T-helper 2 cell treated with Interferon-gamma antibody and Interleukin-4, amounts not matched to agents 100 ng/mL and 5 ng/mL, for 36 hours (primary cell): ENCODE results near the gene C2CD3. TPM values are rescaled to one million over a fixed set of nuclear protein-coding genes. Genes with fewer than 3 reads are reported as not detected.

Source experiments
- intact Hi-C: fragments of 100-400 bp; cut with micrococcal nuclease; formaldehyde crosslinking; loops from one replicate; pipeline ENCODE4 v1.15.1; 2023
- total RNA-seq: library from RNA; stranded (reverse); gene quantifications from 2 replicates; pipeline ENCODE4 v1.2.3, GENCODE V29; 2022

Gene C2CD3, protein sequence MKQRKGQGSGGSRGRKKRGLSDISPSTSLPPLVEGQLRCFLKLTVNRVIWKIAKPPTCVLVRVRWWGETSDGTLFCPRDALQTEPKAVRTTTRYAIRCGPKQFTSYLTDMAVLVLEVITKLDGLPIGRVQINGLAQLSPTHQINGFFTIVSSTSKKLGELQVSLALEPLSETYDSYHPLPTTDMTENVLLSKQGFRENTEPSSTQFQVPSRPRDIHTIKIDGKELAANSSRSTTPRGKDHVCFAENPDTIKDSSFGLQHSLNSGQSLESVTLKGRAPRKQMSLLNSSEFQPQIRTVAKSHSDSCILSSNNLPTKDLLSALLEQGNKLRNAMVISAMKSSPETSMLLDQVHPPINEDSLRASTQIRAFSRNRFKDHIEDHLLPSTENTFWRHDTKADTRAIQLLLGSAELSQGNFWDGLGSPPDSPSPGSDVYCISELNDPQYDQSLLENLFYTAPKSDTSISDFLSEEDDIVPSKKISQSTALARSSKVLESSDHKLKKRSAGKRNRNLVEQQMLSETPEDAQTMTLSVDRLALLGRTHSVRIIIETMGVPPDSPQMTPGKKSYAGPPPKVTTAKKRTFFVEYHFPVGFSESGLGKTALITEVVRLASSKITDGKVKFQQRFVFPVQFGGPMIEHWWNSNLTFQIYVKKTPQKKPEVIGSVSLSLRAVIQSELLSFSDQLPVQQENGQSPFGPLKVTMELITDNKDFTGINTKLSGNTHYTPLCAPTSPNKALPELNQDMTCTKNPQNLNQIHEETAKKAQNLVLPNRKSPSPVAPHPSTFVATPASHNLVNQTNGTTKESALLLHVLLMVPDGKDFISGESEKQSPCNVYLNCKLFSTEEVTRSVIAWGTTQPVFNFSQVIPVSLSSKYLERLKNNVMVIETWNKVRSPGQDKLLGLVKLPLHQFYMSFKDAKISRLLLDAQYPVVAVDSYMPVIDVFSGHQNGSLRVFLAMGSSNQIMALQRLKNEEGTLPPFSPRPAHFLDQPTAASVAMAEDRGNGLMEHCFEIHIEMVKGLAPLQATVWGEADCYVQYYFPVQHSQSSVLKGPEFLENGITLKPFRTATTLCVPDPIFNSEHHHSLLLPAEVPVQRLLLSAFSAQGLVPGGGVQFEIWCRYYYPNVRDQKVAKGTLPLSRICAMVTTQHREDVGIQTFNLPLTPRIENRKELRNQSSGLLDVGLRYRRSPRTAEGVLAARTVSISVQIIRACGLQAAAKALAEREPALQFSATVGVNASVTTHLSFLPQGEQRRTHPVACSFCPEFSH (N-terminal part only)
- total RNA-seq: 41.1 and 45.5 TPM in 2 replicates

DNA sequence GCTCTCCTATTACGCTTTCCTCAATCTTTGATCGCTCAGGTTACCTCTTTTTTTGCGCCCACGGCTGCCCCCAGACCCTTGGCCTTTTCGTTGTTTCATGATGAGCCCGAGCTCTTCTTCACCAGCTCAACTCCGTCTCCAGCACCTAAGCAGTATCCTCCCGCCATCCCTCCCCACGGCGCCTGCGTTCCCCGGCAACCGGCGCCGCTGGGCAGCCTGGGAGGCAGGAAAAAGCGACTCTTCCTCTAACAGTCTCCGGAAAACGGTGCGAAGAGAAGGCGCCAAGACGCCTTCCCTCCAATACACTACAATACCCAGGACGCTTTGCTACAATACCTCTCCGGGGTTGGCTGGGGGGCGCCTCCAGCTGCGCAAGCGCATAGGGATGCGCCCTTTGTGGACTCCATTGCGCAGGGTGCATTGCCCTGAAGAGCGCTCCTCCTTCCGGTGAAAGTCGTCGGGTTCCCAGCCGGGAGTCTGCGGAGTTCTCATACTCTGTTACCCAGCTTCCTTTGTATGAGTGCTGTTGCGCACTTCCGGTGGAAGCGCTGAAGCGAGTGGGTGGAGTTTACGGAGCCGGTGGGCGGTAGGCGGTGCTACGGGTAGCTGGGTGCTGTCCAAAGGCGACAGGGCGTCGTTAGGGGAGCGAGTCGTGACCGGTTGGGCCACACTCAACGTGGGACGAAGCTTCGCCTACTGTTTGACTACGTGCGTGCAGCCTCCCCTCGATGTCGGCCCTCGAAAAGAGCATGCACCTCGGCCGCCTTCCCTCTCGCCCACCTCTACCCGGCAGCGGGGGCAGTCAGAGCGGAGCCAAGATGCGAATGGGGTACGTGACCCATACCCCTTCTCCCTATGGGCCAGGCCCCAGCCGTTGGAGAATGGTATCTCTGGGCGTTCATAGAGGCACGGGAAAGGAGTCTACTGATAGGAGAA is at the start of gene C2CD3, which contains the start of gene PPME1:
C2CD3 (minus strand) TSS at position 309 of the 936 bp plus-strand sequence; CDS start at position 99, 210 bp downstream.
PPME1 (plus strand) TSS at position 596 of the 936 bp plus-strand sequence; CDS start at position 729, 133 bp downstream.
- intact Hi-C loops: loop anchor here (1.0 to 5.0 kb wide), 9 partner anchors 62 to 574 kb away; partner anchors contain the start of genes COA4, FAM168A, LIPT2 and PAAF1

DNA sequence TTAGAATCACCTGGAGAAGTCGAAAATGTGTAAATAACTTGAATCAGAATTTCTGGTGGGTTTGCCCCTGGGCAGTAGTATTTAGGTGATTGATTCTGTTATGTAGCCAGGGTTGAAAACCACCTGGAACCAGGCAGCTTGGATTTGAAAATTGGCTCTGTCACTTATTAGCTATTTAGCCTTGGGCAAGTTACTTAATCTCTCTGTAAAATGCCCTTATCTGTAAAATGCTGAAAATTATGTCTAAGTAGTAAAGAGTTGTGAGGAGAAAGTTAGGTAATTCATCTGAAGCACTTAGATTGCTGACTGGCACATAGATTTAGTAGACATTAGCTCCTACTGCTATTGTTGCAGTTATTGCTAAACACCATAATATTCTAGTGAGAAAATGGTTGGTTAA is 49.6 kb upstream of the C2CD3 start:
- intact Hi-C loops: no loop called here

DNA sequence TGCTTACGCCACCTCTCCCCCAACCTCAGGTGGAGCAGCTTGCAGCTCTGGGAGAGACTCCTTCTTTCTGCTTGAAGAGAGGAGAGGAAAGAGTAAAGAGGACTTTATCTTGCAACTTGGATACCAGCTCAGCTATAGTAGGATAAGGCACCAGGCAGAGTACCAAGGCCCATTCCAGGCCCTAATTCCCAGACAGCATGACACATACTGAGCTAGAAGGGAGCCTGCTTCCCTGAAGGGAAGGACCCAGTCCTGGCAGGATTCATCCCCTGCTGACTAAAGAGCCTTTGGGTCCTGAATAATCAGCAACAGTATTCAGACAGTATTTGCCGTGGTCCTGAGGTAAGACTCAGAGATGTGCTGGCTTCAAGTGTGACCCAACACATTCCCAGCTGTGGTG is 41.7 kb upstream of the C2CD3 start:
- intact Hi-C loops: no loop called here

DNA sequence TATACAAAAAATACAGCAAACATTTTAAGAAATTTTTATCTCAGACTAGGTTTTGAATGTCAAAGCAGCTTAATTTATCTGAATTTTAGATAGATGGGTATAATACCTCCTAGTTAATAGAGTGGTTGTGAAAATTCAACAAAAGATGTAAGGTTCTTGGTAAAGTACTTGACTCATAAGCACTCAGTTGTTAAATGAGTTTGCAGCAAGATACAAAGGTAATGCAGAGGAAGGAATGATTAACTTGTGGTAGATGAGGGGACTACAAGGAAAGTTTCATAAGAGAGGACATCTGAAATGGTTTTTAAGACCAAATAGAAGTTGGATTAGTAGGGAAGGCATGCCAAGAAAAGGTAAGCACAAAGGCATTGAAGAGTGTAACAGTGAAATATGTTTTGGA is 37.7 kb upstream of the C2CD3 start:
- intact Hi-C loops: no loop called here

DNA sequence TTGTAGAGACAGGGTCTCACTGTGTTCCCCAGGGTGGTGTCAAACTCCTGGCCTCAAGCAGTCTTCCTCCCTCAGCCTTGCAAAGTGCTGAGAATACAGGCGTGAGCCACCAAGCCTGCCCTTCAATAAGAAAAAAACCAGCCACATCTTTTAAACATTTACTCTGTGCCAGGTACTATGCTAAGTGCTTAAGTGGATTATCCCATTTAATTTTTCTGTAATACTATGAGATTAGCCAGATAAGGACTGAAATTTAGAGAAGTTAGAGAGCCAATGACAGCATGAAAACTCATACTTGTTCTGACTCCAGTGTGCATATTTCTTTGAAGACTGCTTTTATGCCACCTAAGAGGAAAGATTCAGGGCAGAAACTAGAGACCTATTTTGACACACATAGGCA is 35.9 kb upstream of the C2CD3 start:
- intact Hi-C loops: no loop called here

DNA sequence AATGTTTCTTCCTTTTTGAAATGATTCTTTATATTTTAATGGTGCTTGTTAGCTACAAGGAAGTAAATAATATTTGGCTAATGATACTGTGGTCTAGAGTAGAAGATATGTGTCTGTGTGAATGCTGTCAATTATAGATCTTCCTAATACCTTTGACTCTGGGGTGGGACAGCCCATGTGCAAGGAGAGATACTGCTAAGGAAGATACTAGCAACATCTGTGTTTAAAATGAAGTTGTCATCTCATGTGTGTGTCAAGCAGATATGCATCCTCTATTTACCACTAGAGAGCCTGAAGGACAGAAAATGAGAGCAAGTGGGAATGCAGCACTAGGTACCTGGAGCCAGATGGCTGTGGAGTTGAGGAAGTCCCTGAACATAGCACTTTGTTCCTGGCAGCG is 34.4 kb upstream of the C2CD3 start:
- intact Hi-C loops: no loop called here

DNA sequence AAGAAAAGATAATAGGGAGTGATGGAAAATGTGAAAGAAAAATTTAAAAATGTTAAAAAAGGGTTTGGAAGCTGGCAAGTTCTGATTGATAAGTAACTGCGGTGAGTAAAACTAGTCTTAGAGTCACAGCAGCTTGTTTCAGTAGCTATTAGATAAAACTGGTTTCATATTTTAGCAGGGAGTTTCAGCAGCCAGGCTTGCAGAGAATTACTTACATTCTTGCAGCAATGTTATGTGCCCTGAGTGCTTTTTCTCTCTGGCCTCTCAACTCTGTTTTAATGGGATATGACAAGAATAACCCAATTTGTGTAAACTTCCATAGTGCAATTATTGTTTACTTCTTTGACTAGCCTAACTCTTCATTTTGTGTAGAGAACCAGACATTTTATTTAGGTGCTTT is 33.9 kb upstream of the C2CD3 start:
- intact Hi-C loops: no loop called here

DNA sequence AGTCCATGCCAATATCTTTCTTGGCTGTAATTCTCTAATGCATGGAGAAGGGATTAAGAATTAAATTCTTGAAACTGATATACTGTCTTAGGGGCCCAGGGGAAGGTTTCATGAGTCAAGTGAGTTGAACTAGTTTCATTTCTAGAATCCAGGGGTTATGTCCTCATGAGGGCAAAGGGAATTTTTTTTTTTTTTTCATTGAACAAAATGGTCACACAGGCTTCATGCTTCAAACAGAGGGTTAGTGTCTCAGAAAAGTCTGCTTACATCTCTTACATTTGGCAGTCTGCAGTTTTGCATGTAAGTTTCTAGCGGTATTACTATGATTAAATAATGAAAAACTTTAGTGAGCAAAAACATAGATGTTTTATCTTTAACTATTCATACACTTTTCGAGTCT is 33.2 kb upstream of the C2CD3 start:
- intact Hi-C loops: no loop called here

DNA sequence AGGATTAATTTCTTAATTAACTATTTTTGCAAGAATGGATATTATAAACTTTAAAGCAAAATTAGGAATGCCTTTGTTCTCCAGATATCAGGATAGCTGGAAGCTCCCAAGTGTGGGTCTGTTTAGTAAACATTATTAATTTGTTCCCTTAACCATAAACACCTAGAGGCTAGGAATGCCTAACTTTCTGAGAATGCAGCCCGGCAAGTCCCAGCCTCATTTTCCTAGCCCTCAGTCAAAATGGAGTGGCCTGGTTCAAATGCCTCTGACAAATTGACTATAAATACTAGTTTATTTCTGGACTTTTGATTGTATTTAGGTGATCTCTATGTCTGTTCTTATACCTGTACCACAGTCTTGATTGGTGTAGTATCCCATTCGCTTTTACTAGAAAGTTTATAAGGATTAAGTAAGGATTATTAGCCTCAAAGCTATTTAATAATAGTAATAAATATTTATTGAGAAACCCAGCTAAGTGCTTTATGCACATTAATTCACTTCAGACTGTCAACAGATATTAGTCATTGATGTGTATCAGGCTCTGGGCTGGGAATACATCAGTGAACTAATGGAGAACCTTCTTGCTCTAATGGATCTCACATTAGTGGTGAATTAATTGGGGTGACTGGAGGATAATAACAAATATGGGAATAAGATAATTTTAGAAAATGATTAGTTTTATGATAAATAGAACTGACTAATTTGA is 26.1 kb upstream of the C2CD3 start:
- intact Hi-C loops: no loop called here

DNA sequence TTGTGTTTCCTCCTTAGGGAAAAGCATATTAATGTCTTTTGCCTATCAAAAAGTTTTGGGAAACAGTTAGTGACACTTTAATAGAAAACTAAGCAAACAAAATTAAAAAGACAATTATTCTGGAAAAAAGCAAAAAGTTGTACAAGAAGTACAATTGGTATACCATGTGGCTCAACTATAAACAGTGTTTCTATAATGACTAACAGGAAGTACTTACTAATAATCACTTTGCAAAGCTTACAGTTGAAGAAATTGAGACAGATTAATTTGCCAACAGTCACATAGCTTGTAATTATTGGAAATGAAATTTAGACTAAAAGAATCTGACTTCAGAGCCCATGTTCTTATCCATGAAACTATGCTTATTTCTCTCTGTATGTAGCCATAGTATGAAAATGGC is 25.0 kb upstream of the C2CD3 start:
- intact Hi-C loops: no loop called here

DNA sequence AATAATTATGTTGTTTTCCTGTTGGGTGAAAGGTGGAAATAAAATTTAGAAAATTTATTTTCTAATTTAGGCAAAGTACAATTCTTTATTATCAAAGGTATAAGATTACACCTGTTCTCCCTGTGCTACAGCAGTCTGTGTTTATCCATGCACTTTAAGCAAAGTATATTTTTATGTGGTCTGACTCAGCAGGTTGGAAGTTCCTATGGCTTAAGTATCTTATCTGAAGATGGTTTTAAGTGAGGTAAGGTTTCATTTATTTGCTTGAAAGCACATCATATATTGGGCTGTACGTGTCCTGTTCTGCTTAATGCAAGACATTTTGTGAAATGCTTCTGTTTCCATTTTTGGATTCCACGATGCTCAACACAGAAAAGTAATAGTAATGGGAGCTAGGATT is 14.9 kb upstream of the C2CD3 start:
- intact Hi-C loops: no loop called here

DNA sequence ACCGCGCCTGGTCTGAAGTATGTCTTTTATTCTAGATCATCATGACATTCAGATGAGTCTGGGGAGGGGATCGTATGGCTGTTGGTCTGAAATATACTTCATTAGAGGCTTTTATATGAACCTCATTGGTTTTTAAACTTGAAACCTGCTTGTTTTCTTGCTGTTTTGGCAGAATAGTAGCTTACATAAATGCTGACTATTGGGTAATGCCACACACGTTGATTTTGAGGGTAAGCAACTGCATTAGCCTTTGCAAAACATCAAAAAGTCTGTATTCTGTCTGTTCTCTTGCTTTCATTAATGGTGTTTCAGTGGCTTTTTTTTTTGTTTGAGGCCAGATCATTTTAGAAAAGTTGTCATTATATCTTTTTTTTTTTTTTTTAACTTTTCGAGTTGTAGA is 14.5 kb upstream of the C2CD3 start:
- intact Hi-C loops: no loop called here

DNA sequence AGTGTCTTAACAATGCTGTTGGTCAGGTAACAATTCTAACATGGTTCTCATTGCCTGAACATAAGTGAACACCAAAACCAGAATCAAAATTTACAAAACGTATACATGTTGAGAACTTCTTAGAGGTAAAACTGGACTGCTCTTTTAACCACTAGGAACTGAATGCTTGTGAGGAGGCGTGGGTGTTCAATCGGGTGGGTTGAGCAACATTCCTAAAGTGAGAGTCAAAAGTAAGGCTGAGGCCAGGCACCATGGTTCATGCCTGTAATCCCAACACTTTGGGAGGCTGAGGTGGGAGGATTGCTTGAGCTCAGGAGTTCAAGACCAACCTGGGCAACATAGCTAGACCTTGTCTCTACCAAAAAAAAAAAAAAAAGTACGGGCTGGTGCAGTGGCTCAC is 11.8 kb upstream of the C2CD3 start:
- intact Hi-C loops: no loop called here

DNA sequence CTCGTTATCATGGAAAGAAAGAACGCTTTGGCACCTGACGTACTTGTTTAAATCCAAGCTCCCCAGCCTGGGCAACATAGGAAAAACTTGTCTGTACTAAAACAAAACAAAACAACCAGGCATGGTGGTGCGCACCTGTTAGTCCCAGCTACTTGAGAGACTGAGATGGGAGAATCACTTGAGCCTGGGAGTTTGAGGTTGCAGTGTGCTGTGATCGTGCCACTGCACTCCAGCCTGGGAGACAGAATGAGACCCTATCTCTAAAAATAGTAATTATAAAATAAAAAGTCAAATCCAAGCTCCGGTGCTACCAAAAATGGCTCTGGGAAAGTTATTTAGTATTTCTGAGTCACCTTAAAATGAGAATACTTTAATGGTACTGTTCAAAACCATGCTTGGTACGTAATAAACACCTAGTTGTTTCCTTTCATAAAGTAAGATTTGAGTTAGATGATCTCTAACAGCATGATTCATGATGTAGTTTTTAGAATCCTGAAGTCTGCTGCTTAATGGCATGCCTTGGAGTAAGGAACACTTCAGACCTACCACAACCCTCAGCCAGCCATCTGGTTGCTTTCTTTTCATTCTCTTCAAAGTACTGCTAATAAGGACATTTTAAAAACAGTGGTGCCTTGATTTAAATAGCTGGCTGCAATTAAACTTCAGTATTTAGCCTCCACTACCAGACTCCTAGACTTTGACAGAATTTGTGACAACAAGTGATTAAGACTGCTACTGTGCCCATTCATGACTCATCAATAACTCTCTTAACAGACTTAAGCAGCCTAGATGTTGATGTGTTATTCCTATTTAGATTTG is 8.6 kb upstream of the C2CD3 start:
- intact Hi-C loops: no loop called here

DNA sequence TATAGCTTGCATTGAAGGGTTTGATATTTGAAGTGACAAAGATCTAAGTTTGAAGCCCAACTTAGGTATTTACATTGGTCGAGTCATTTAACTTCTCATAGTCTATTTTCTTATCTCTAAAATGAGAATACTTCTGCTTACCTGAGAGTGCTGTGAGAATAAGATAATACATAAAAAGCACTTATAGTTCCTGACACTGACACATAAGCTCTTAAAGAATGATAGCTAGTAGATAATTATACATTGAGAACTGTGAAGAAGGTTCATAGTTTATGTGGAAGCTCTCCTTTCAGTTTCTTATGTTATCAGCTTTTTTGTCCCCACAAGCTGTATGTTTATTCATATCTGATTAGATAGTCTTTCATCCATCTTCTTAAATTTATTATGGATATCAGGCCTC is 5.1 kb upstream of the C2CD3 start:
- intact Hi-C loops: no loop called here

DNA sequence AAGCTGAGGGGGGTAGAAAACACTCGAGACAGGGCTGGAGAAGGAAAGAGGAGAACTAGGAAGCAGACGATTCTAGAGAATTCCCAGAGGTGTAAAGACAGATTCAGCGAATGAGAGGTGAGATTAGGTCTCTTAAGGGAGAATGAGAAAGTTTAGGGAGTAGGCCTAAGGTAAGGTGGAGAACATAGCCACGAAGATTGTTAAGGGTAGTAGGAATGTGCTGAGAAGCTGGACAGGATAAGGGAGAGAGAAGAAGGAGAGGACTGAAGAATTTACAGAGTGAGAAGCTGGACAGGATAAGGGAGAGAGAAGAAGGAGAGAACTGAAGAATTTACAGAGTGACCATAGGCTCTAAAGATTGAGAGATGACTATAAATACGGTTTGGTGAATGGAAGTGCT is 1.2 kb upstream of the C2CD3 start:
- intact Hi-C loops: loop anchor here (1.0 to 5.0 kb wide), 9 partner anchors 61 to 575 kb away; partner anchors contain the start of genes COA4, FAM168A, LIPT2 and PAAF1

DNA sequence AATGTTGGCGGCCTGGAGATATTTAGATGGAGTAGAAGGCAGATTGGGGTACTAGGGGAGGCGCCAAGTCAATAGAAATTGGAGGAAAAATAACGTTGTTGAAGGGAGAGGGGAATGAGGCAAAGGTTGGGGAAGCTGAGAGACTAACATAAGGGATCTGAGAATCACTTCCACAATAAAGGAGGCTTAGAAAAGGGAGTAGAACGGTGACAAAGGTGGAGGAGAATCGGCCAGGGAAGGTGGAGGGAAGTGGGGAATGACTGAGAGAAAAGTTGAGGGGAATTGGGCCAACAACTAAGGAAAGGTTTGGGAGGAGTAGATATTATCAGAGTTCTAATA is 797 bp upstream of the C2CD3 start:
- intact Hi-C loops: loop anchor here (1.0 to 5.0 kb wide), 9 partner anchors 61 to 574 kb away; partner anchors contain the start of genes COA4, FAM168A, LIPT2 and PAAF1

DNA sequence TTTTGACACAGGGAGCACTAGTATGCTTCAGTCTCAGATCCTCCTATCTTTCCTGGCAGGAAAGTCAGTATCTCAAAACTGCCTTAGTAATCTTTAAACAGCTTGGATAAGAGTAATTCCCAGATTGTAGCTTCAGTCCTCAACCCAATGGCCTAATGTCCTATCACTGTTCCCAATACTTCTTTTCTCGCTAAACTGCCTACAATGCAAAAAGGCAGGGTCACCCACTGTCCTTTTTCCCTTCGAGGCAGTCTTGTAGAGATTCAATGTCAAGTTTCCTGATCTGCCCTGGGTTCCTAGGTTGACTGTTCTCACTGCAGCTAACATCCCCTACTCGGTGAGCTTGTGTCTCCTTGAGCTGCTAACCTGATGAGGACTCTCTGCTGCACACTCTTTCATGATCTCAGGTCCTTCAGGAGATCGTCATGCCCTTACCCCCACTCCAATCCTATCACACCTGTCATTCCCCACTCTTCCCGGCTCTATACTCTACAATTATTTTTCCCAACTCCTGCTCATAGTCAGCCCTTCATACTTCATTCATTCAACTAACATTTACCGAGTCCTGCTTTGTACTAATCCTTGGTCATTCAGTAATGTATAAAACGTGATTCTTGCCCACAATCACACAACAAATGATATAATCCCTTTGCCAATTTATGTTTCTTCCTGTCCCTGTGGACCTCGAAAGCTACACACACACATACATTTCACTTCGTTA is 904 bp downstream of the C2CD3 start:
- intact Hi-C loops: loop anchor here (2.0 to 5.0 kb wide), 4 partner anchors 63 to 573 kb away; partner anchors contain the start of genes COA4, FAM168A and PAAF1
